Measurements from ENCODE around the gene SYNGR3. TPM values are rescaled to one million over a fixed set of nuclear protein-coding genes. Genes with fewer than 3 reads are reported as not detected.

SYNGR3 gene
- total RNA-seq, 1 experiment from 2014 or later, result 15.2 TPM

DNA sequence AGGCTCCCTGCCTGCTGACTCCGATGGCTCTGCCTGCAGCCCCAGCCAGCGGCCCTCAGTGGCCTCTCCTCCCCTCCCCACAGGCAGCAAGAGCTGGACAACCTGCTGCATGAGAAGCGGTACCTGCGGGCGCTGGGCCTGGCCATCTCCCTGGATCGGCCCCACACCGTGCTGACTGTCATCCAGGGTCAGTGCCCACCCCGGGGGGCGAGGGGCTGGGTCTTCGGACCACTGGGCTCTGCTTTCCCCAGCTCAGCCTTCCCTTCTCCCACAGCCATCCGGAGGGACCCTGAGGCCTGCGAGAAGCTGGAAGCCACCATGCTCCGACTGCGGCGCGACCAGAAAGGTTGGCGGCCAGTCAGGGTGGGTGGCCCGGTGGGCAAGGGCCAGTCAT is 11.9 kb upstream of the SYNGR3 start:
- in situ Hi-C loops (cut with HindIII; ENCODE audit: low pct_unique_long_range_greater_than_20kb, low sequenced_read_pairs), result no loop called here
- BruUV-seq (replicated peaks), result no TSS peak
- H3K36me3 ChIP-seq (ENCODE audit: control insufficient read depth, insufficient read depth, low read length), result no peaks in the 10 kb centered on the region; the same call in 1 of the 2 replicates
- intact Hi-C loops (cut with micrococcal nuclease; ENCODE audit: unreplicated experiment), result no loop called here
- TF ChIP-seq SIN3A (IDR thresholded peaks at IDR 0.05; ENCODE audit: borderline replicate concordance, insufficient read depth, low read depth, low read length) (no peak), TCF7L2 (IDR thresholded peaks at IDR 0.05; ENCODE audit: low read depth, low read length) (no peak), POLR2AphosphoS5 (IDR thresholded peaks at IDR 0.05; ENCODE audit: low read depth, low read length) (no peak)
- TF ChIP-seq, protein P1, sequence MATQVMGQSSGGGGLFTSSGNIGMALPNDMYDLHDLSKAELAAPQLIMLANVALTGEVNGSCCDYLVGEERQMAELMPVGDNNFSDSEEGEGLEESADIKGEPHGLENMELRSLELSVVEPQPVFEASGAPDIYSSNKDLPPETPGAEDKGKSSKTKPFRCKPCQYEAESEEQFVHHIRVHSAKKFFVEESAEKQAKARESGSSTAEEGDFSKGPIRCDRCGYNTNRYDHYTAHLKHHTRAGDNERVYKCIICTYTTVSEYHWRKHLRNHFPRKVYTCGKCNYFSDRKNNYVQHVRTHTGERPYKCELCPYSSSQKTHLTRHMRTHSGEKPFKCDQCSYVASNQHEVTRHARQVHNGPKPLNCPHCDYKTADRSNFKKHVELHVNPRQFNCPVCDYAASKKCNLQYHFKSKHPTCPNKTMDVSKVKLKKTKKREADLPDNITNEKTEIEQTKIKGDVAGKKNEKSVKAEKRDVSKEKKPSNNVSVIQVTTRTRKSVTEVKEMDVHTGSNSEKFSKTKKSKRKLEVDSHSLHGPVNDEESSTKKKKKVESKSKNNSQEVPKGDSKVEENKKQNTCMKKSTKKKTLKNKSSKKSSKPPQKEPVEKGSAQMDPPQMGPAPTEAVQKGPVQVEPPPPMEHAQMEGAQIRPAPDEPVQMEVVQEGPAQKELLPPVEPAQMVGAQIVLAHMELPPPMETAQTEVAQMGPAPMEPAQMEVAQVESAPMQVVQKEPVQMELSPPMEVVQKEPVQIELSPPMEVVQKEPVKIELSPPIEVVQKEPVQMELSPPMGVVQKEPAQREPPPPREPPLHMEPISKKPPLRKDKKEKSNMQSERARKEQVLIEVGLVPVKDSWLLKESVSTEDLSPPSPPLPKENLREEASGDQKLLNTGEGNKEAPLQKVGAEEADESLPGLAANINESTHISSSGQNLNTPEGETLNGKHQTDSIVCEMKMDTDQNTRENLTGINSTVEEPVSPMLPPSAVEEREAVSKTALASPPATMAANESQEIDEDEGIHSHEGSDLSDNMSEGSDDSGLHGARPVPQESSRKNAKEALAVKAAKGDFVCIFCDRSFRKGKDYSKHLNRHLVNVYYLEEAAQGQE (IDR thresholded peaks at IDR 0.05; ENCODE audit: insufficient read depth in 1 of 2, low read depth in 2 of 2, low read length in 1 of 2), result no peak
- TF ChIP-seq, protein P2, sequence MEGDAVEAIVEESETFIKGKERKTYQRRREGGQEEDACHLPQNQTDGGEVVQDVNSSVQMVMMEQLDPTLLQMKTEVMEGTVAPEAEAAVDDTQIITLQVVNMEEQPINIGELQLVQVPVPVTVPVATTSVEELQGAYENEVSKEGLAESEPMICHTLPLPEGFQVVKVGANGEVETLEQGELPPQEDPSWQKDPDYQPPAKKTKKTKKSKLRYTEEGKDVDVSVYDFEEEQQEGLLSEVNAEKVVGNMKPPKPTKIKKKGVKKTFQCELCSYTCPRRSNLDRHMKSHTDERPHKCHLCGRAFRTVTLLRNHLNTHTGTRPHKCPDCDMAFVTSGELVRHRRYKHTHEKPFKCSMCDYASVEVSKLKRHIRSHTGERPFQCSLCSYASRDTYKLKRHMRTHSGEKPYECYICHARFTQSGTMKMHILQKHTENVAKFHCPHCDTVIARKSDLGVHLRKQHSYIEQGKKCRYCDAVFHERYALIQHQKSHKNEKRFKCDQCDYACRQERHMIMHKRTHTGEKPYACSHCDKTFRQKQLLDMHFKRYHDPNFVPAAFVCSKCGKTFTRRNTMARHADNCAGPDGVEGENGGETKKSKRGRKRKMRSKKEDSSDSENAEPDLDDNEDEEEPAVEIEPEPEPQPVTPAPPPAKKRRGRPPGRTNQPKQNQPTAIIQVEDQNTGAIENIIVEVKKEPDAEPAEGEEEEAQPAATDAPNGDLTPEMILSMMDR (IDR thresholded peaks at IDR 0.05), result no peak
- no peak for ATAC-seq
- no peak overlapping the region for H3K4me3 ChIP-seq (ENCODE audit: low read depth in 2 of 2, low read length in 2 of 2)
- no peaks in the 10 kb centered on the region for H3K27me3 ChIP-seq (ENCODE audit: control insufficient read depth, insufficient read depth, low read length)
- H3K4me1 ChIP-seq (ENCODE audit: control insufficient read depth, insufficient read depth, low read length), result peaks cover 35% of the 10 kb centered on the region
- H3K27ac ChIP-seq (ENCODE audit: low read length), result no peak overlapping the region
- ChIA-PET CTCF (no interaction called here), POLR2A (no interaction called here)
- DNase-seq (ENCODE audit: low read depth, low spot score), result no peak
- no peaks in the 10 kb centered on the region for H3K9me3 ChIP-seq (ENCODE audit: control insufficient read depth, insufficient read depth, low read depth, low read length)

DNA sequence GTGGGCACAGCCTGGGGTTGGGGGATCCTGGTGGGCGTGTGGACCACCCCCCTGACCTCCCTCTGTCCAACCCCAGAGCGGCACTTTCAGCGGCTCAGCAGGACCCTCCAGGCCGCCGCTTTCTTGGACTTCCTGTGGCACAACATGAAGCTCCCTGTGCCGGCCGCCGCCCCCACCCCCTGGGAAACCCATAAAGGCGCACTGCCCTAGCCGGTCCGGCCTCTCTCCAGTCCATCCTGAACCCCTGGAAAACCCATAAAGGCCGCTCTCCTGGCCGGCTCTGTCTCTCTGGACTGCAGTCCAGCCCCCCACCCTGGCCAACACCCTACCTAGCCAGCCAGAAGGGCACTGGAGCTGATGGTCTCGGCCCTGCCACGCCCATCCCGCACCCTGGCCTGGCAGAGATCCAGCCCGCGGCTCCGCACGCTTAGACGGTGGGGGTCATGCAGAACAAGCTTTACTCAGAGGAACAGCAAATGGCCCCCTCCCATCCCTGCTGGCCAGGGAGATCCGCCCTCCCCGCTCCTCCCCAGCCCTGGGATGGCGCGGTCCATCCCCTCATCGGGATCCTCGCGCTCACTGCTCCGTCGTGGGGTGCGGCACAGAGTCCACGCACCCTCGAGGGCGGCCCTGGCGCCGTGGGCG is 11.2 kb upstream of the SYNGR3 start:
- intact Hi-C loops (cut with micrococcal nuclease; ENCODE audit: unreplicated experiment) (no loop called here), in situ Hi-C loops (cut with HindIII; ENCODE audit: low pct_unique_long_range_greater_than_20kb, low sequenced_read_pairs) (no loop called here)
- H3K27ac ChIP-seq (ENCODE audit: low read length), result no peak overlapping the region
- H3K4me3 ChIP-seq (ENCODE audit: low read depth in 2 of 2, low read length in 2 of 2), result no peak overlapping the region
- no peaks in the 10 kb centered on the region; the same call in 1 of the 2 replicates for H3K36me3 ChIP-seq (ENCODE audit: control insufficient read depth, insufficient read depth, low read length)
- H3K4me1 ChIP-seq (ENCODE audit: control insufficient read depth, insufficient read depth, low read length), result peaks cover 36% of the 10 kb centered on the region
- BruUV-seq (replicated peaks), result no TSS peak
- TF ChIP-seq POLR2AphosphoS5 (IDR thresholded peaks at IDR 0.05; ENCODE audit: low read depth, low read length), result no peak
- H3K27me3 ChIP-seq (ENCODE audit: control insufficient read depth, insufficient read depth, low read length), result no peaks in the 10 kb centered on the region
- no peaks in the 10 kb centered on the region for H3K9me3 ChIP-seq (ENCODE audit: control insufficient read depth, insufficient read depth, low read depth, low read length)
- ChIA-PET POLR2A (interaction anchor here (0.5 to 0.7 kb wide), 2 partner anchors 8 to 9 kb away, joined by 3 read pairs; no protein-coding TSS in a partner anchor), CTCF (no interaction called here)
- no peak for ATAC-seq
- no peak for DNase-seq (ENCODE audit: low read depth, low spot score)
